Vagina (tissue), 2 donors: ENCODE data around the gene ITPR1.

ENCODE experiments used
- CTCF ChIP-seq, 3 experiments: fragments of 450-650 bp in 2 of 3; fragments of 200-600 bp in 1 of 3; sonication (generic) in 1 of 3; IDR thresholded peaks; one replicate each; pipeline ENCODE4 v1.5.1; 2017 to 2019; ENCODE audit warnings: antibody characterized with exemption in 3 of 3, mild to moderate bottlenecking in 2 of 3, moderate library complexity in 2 of 3
- POLR2A ChIP-seq, 2 donors: fragments of 450-650 bp; IDR thresholded peaks; one replicate each; pipeline ENCODE4 v1.6.1; 2017; ENCODE audit warnings: antibody characterized with exemption in 2 of 2, mild to moderate bottlenecking in 2 of 2, moderate library complexity in 2 of 2
- POLR2AphosphoS5 ChIP-seq, 2 donors: sonication (generic); formaldehyde crosslinking; IDR thresholded peaks; one replicate each; pipeline ENCODE4 v1.9.0; 2017; ENCODE audit warnings: antibody characterized with exemption in 2 of 2, mild to moderate bottlenecking in 2 of 2, low read depth in 1 of 2; ENCODE audit not compliant: insufficient read depth in 1 of 2

- no peak for TF ChIP-seq CTCF (IDR thresholded peaks at IDR 0.05)
- no peak for TF ChIP-seq POLR2A (IDR thresholded peaks at IDR 0.05)
- TF ChIP-seq POLR2AphosphoS5 (IDR thresholded peaks at IDR 0.05; ENCODE audit: insufficient read depth in 1 of 2, low read depth in 1 of 2): no peak
These were observed 15.2 kb downstream of the ITPR1 start for GRCh38 chr3:4508048-4508981.
